ENCODE results near the gene SS18L1.

Gene SS18L1

DNA sequence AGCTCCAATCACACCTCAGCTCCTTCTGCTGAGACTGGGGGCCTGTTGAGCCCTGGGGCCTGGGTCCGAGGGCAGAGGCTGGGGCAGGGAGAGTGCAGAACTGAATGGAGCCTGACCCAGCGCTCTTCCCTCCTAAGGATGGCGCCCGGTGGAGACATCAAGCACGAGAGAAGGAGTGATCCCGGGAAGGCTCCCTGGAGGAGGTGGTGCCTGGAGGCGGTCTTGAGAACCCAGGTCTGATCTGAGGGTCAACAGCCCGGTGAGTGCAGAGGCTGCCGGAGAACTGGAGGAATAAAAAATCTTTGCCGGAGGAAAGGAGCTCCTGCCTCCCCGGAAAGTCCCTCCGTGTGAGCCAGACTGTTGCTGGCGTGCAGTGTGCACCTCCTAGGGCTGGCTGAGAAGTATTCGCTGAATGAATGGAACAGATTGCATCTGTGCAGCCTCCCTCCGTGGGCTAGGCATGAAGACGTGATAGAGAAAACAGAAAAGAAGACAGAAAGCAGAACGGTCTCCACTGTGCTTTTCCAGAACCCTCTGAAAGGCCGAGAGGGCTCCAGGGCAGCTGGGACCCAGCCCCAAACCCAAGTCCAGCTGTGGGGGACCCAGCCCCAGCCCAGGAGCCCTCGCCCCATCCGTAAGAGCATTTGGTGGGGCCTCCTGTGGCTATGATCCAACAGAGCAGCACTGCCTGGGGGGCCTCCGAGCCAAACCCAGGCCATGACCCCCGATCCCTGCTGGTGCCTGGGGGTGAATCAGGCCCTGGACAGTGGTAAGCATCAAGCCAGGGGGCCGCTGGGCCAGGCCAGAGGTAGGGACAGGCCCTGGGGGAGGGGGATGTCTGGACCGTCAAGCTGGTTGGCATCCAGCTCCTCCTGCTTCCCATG lies 83.4 kb downstream of the SS18L1 start:
- no peak for DNase-seq (ENCODE audit: low read depth)

GRCh38 chr20:62227591-62227976 lies 84.0 kb downstream of the SS18L1 start:
- no peak for DNase-seq (ENCODE audit: low read depth)

- no peak for DNase-seq (ENCODE audit: low read depth)
Observed at GRCh38 chr20:62227977-62228958, 84.7 kb downstream of the SS18L1 start.

- DNase-seq (ENCODE audit: low read depth): no peak
Observed at GRCh38 chr20:62228982-62229545, 85.5 kb downstream of the SS18L1 start.

- no peak for DNase-seq (ENCODE audit: low read depth)
Observed at GRCh38 chr20:62229667-62230066, 86.1 kb downstream of the SS18L1 start.

DNA sequence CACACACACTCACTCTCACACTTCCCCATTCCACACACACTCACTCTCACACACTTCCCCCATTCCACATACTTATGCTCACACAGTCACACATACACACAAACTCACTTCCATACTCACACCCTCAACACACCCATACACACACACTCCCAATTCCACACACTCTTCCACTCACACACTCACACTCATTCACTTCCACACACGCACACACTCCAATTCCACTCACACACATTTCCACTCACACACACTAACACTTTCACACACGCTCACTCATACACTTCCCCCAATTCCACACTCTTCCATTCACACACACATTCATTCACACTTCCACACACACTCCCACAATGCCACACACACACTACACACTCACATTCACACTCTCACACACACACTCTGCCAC lies 86.7 kb downstream of the SS18L1 start:
- no peak for DNase-seq (ENCODE audit: low read depth)

- no peak for DNase-seq (ENCODE audit: low read depth)
Observed at GRCh38 chr20:62230696-62231095, 87.1 kb downstream of the SS18L1 start.

- DNase-seq (ENCODE audit: low read depth): no peak
Observed at GRCh38 chr20:62231292-62231691, 87.7 kb downstream of the SS18L1 start.

Measured in GM04504 (cell line).